SK-N-SH treated with all-trans-retinoic acid at 6 μM for 48 hours (cell line): ENCODE results near the gene TIMELESS.

Source experiments
- ATAC-seq: fragments of 200-7000 bp; cut with Tn5 transposase; 3 replicates; pipeline ENCODE4 v1.9.1; 2020; ENCODE audit warnings: mild to moderate bottlenecking, moderate library complexity
- BACH2 ChIP-seq: fragments of 250-450 bp; sonication (Bioruptor Pico); IDR thresholded peaks from 2 replicates; pipeline ENCODE4 v1.9.0; 2021; ENCODE audit warnings: mild to moderate bottlenecking, borderline replicate concordance
- CREB5 ChIP-seq: fragments of 250-450 bp; sonication (Bioruptor Pico); IDR thresholded peaks from 2 replicates; pipeline ENCODE4 v1.5.1; 2020; ENCODE audit warnings: low read depth, mild to moderate bottlenecking, moderate library complexity
- CSDC2 ChIP-seq: fragments of 250-450 bp; sonication (Bioruptor Pico); IDR thresholded peaks from 2 replicates; pipeline ENCODE4 v1.5.0; 2020; ENCODE audit warnings: mild to moderate bottlenecking, moderate library complexity
- CSRNP3 ChIP-seq: fragments of 250-450 bp; sonication (Bioruptor Pico); IDR thresholded peaks from 2 replicates; pipeline ENCODE4 v1.5.1; 2021; ENCODE audit warnings: mild to moderate bottlenecking, moderate library complexity
- GLIS3 ChIP-seq: fragments of 250-450 bp; sonication (Bioruptor Pico); IDR thresholded peaks from 2 replicates; pipeline ENCODE4 v1.5.0; 2020; ENCODE audit warnings: mild to moderate bottlenecking, moderate library complexity
- ISL1 ChIP-seq: fragments of 250-450 bp; sonication (Bioruptor Pico); IDR thresholded peaks from 2 replicates; pipeline ENCODE4 v2.1.2; 2022; ENCODE audit warnings: mild to moderate bottlenecking, moderate library complexity
- OSR1 ChIP-seq: fragments of 250-450 bp; sonication (Bioruptor Pico); IDR thresholded peaks from 2 replicates; pipeline ENCODE4 v1.8.0; 2022; ENCODE audit warnings: moderate library complexity, mild to moderate bottlenecking, inconsistent platforms
- PATZ1 ChIP-seq: fragments of 250-450 bp; sonication (Bioruptor Pico); IDR thresholded peaks from 2 replicates; pipeline ENCODE4 v1.8.0; 2020; ENCODE audit warnings: mild to moderate bottlenecking, moderate library complexity, borderline replicate concordance
- POU6F1 ChIP-seq: fragments of 250-450 bp; sonication (Bioruptor Pico); IDR thresholded peaks from 2 replicates; pipeline ENCODE4 v1.8.0; 2021; ENCODE audit warnings: low read depth, mild to moderate bottlenecking, moderate library complexity, borderline replicate concordance
- PPARA ChIP-seq: fragments of 250-450 bp; sonication (Bioruptor Pico); IDR thresholded peaks from 2 replicates; pipeline ENCODE4 v1.5.0; 2020; ENCODE audit warnings: mild to moderate bottlenecking, borderline replicate concordance
- RARB ChIP-seq: fragments of 250-450 bp; sonication (Bioruptor Pico); IDR thresholded peaks from 2 replicates; pipeline ENCODE4 v1.8.0; 2021; ENCODE audit warnings: mild to moderate bottlenecking, moderate library complexity
- TCF4 ChIP-seq: fragments of 250-450 bp; sonication (Bioruptor Pico); IDR thresholded peaks from 2 replicates; pipeline ENCODE4 v1.8.0; 2021; ENCODE audit warnings: mild to moderate bottlenecking, moderate library complexity, borderline replicate concordance
- TOX ChIP-seq: fragments of 250-450 bp; sonication (Bioruptor Pico); IDR thresholded peaks from 2 replicates; pipeline ENCODE4 v1.8.0; 2021; ENCODE audit warnings: mild to moderate bottlenecking, moderate library complexity, borderline replicate concordance
- TSHZ2 ChIP-seq: fragments of 250-450 bp; sonication (Bioruptor Pico); IDR thresholded peaks from 2 replicates; pipeline ENCODE4 v1.5.0; 2020; ENCODE audit warnings: mild to moderate bottlenecking, moderate library complexity
- ZC3H10 ChIP-seq: fragments of 250-450 bp; sonication (Bioruptor Pico); IDR thresholded peaks from 2 replicates; pipeline ENCODE4 v1.5.1; 2021; ENCODE audit warnings: mild to moderate bottlenecking, moderate library complexity
- ZFP3 ChIP-seq: fragments of 250-450 bp; sonication (Bioruptor Pico); IDR thresholded peaks from 2 replicates; pipeline ENCODE4 v1.5.0; 2020; ENCODE audit warnings: mild to moderate bottlenecking, moderate library complexity
- ZFP30 ChIP-seq: fragments of 450-650 bp; formaldehyde crosslinking; IDR thresholded peaks from 2 replicates; pipeline ENCODE4 v1.5.0; 2022; ENCODE audit warnings: mild to moderate bottlenecking, moderate library complexity
- ZNF565 ChIP-seq: fragments of 450-650 bp; formaldehyde crosslinking; conservative IDR thresholded peaks from 2 replicates; pipeline ENCODE4 v1.5.0; 2020; ENCODE audit warnings: low read depth, mild to moderate bottlenecking, moderate library complexity
- ZNF8 ChIP-seq: fragments of 450-650 bp; formaldehyde crosslinking; IDR thresholded peaks from 2 replicates; pipeline ENCODE4 v1.5.0; 2020; ENCODE audit warnings: mild to moderate bottlenecking, moderate library complexity

TIMELESS gene

GRCh38 chr12:56461235-56462159 lies 12.3 kb upstream of the TIMELESS start (continued):
- TF ChIP-seq CSRNP3 (CRISPR knock-in tag) (no peak), BACH2 (no peak), ZNF8 (no peak), CREB5 (CRISPR knock-in tag) (no peak), TCF4 (CRISPR knock-in tag) (no peak), TOX (CRISPR knock-in tag) (no peak), RARB (CRISPR knock-in tag) (no peak), PATZ1 (CRISPR knock-in tag) (no peak), ZC3H10 (no peak), ZFP3 (CRISPR knock-in tag) (no peak), CSDC2 (CRISPR knock-in tag) (no peak)

- no peak for TF ChIP-seq ZFP3 (CRISPR knock-in tag)
- TF ChIP-seq ZNF565, result no peak
- no peak for TF ChIP-seq PPARA (CRISPR knock-in tag)
- no peak for TF ChIP-seq ZNF8
- no peak for TF ChIP-seq BACH2
- no peak for TF ChIP-seq CREB5 (CRISPR knock-in tag)
- no peak for TF ChIP-seq RARB (CRISPR knock-in tag)
- TF ChIP-seq CSDC2 (CRISPR knock-in tag), result no peak
- no peak for TF ChIP-seq POU6F1
- no peak for TF ChIP-seq OSR1 (CRISPR knock-in tag)
- no peak for TF ChIP-seq TSHZ2
- TF ChIP-seq ISL1 (CRISPR knock-in tag), result no peak
- no peak for TF ChIP-seq TCF4 (CRISPR knock-in tag)
- no peak for TF ChIP-seq GLIS3 (CRISPR knock-in tag)
- TF ChIP-seq ZFP30 (CRISPR knock-in tag), result no peak
- no peak for ATAC-seq
Observed at GRCh38 chr12:56457817-56458216, 8.6 kb upstream of the TIMELESS start.
